Vagina (tissue), 2 donors: ENCODE results near the gene CPSF7. TPM values are rescaled to one million over a fixed set of nuclear protein-coding genes. Genes with fewer than 3 reads are reported as not detected.

Experiments
- DNase-seq, 2 donors: peaks; one replicate each; pipeline ENCODE4 v3.0.0-alpha.2; 2017; ENCODE audit errors: extremely low spot score in 2 of 2
- H3K27ac ChIP-seq: fragments of 200-600 bp; sonication (generic); one replicate; pipeline ENCODE4 v1.5.1; 2019
- H3K27me3 ChIP-seq: fragments of 200-600 bp; sonication (generic); one replicate; pipeline ENCODE4 v1.5.1; 2019
- H3K36me3 ChIP-seq, 2 donors: fragments of 200-600 bp; sonication (generic); one replicate each; pipeline ENCODE4 v1.5.1; 2017 to 2019
- H3K4me1 ChIP-seq: fragments of 200-600 bp; sonication (generic); one replicate; pipeline ENCODE4 v1.5.1; 2019
- H3K4me3 ChIP-seq, 2 donors: fragments of 200-600 bp; sonication (generic); 1 replicate in 1 of 2; 2 replicates in 1 of 2; pipeline ENCODE4 v1.5.1; 2016 to 2019
- H3K9me3 ChIP-seq: fragments of 200-600 bp; sonication (generic); one replicate; pipeline ENCODE4 v1.5.1; 2019
- POLR2A ChIP-seq, 2 donors: fragments of 450-650 bp; IDR thresholded peaks; one replicate each; pipeline ENCODE4 v1.6.1; 2017; ENCODE audit warnings: antibody characterized with exemption in 2 of 2, mild to moderate bottlenecking in 2 of 2, moderate library complexity in 2 of 2
- POLR2AphosphoS5 ChIP-seq, 2 donors: sonication (generic); formaldehyde crosslinking; IDR thresholded peaks; one replicate each; pipeline ENCODE4 v1.9.0; 2017; ENCODE audit warnings: antibody characterized with exemption in 2 of 2, mild to moderate bottlenecking in 2 of 2, low read depth in 1 of 2; ENCODE audit not compliant: insufficient read depth in 1 of 2
- intact Hi-C: fragments of 100-400 bp; cut with DNase I; formaldehyde crosslinking; loops from one replicate; pipeline ENCODE4 v1.15.1; 2023
- total RNA-seq: library from RNA; depleted of rRNA; stranded (reverse); fragments of >200 nt; gene quantifications from one replicate; pipeline ENCODE4 v1.2.3, GENCODE V29; 2016
- TF ChIP-seq, protein P1 (sequence below), 3 experiments: fragments of 450-650 bp in 2 of 3; fragments of 200-600 bp in 1 of 3; sonication (generic) in 1 of 3; IDR thresholded peaks; one replicate each; pipeline ENCODE4 v1.5.1; 2017 to 2019; ENCODE audit warnings: antibody characterized with exemption in 3 of 3, mild to moderate bottlenecking in 2 of 3, moderate library complexity in 2 of 3

The CPSF7 gene
- total RNA-seq, 1 donor from 2014 or later = 50.8 TPM

DNA sequence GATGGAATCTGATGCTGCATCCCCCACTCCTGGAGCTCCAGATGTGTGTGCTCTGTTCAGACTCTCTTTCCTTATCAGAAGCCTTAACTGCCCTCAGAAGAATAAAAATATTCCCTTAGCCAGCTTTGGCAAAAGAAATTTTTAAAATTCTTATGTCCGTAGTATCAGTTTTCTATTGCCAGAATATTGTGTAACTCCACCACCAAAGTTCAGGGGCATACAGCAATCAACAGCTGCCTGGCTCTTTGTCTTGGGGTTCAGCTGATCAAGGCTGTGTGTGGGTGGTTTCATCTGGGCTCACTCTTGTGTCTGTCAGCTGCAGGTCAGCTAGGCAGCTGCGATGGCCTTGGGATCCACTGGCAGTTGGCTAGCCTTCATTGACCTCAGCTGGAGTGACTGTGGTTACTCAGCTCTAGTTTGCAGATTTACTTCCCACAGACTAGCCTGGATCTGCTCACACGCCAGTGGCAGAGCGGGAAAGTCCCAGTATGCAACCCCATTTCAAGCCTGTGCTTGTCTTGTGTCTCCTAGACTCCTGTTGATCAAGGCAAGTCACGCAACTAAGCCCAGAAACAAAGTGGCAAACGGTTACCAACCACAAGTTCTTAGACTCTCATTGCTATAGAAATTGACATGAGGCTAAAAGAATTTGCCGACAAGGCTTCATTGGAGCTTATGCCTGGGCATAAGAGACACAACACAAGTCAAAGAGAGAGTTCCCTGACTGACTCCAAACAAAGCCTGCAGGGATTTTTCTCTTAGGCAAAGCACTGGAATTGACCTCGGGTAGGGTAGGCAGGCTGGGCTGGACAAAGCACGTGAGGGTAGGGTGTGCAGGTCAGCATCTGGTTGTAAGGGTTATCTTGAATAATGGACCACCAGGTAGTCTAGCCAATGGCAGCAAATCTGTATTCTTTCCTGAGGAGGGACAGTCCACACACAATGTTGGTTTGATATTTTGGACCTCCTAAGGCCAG, 60.1 kb downstream of the CPSF7 start:
- DNase-seq = no peak
- peak overlapping the region; percentile 68 for H3K27ac ChIP-seq
- intact Hi-C loops = no loop called here
- H3K36me3 ChIP-seq = peaks cover 0 to 46% of the 10 kb centered on the region in 2 donors
- TF ChIP-seq, protein P1, sequence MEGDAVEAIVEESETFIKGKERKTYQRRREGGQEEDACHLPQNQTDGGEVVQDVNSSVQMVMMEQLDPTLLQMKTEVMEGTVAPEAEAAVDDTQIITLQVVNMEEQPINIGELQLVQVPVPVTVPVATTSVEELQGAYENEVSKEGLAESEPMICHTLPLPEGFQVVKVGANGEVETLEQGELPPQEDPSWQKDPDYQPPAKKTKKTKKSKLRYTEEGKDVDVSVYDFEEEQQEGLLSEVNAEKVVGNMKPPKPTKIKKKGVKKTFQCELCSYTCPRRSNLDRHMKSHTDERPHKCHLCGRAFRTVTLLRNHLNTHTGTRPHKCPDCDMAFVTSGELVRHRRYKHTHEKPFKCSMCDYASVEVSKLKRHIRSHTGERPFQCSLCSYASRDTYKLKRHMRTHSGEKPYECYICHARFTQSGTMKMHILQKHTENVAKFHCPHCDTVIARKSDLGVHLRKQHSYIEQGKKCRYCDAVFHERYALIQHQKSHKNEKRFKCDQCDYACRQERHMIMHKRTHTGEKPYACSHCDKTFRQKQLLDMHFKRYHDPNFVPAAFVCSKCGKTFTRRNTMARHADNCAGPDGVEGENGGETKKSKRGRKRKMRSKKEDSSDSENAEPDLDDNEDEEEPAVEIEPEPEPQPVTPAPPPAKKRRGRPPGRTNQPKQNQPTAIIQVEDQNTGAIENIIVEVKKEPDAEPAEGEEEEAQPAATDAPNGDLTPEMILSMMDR (IDR thresholded peaks at IDR 0.05) = no peak
- no peak for TF ChIP-seq POLR2A (IDR thresholded peaks at IDR 0.05)
- peak; percentile 66 to 77 for TF ChIP-seq POLR2AphosphoS5 (IDR thresholded peaks at IDR 0.05; ENCODE audit: insufficient read depth in 1 of 2, low read depth in 1 of 2)
- no peaks in the 10 kb centered on the region for H3K9me3 ChIP-seq
- H3K4me3 ChIP-seq = no peak overlapping the region
- no peaks in the 10 kb centered on the region for H3K27me3 ChIP-seq
- H3K4me1 ChIP-seq = peaks cover 23% of the 10 kb centered on the region

DNA sequence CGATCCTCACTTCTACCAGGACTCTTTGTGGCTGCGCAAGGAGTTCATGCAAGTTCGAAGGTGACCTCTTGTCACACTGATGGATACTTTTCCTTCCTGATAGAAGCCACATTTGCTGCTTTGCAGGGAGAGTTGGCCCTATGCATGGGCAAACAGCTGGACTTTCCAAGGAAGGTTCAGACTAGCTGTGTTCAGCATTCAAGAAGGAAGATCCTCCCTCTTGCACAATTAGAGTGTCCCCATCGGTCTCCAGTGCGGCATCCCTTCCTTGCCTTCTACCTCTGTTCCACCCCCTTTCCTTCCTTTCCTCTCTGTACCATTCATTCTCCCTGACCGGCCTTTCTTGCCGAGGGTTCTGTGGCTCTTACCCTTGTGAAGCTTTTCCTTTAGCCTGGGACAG, 61.1 kb downstream of the CPSF7 start:
- H3K27me3 ChIP-seq = no peaks in the 10 kb centered on the region
- DNase-seq = no peak
- peaks cover 24% of the 10 kb centered on the region for H3K4me1 ChIP-seq
- peaks cover 0 to 51% of the 10 kb centered on the region in 2 donors for H3K36me3 ChIP-seq
- no peaks in the 10 kb centered on the region for H3K9me3 ChIP-seq
- intact Hi-C loops = no loop called here
- no peak for TF ChIP-seq POLR2A (IDR thresholded peaks at IDR 0.05)
- TF ChIP-seq, protein P1 (IDR thresholded peaks at IDR 0.05) = no peak
- no peak for TF ChIP-seq POLR2AphosphoS5 (IDR thresholded peaks at IDR 0.05; ENCODE audit: insufficient read depth in 1 of 2, low read depth in 1 of 2)
- no peak overlapping the region for H3K4me3 ChIP-seq
- no peak overlapping the region for H3K27ac ChIP-seq

DNA sequence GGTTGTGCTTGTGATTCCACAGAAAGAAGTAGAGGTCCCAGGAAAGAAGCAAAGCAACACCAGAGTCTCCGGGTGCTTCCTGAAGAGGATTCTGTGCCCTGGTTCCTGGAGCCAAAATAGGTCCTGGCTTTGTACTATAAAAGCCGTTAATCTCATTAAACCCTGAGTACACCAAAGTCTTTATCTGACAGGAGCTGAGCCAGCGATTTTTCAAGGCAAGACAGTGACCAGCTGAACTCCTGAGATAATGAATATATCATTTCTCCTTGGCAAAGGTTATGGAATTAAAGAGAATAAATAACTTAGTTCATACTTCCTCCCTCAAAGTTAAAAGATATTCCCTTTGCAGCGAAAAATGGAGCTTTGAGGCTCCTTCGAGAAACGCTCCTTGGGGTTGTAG, 62.4 kb downstream of the CPSF7 start:
- TF ChIP-seq POLR2A (IDR thresholded peaks at IDR 0.05) = no peak
- TF ChIP-seq, protein P1 (IDR thresholded peaks at IDR 0.05) = no peak
- TF ChIP-seq POLR2AphosphoS5 (IDR thresholded peaks at IDR 0.05; ENCODE audit: insufficient read depth in 1 of 2, low read depth in 1 of 2) = no peak
- H3K27ac ChIP-seq = no peak overlapping the region
- intact Hi-C loops = no loop called here
- peaks cover 0 to 51% of the 10 kb centered on the region in 2 donors for H3K36me3 ChIP-seq
- H3K4me1 ChIP-seq = peaks cover 37% of the 10 kb centered on the region
- H3K4me3 ChIP-seq = no peak overlapping the region
- DNase-seq = no peak
- H3K27me3 ChIP-seq = no peaks in the 10 kb centered on the region
- no peaks in the 10 kb centered on the region for H3K9me3 ChIP-seq

DNA sequence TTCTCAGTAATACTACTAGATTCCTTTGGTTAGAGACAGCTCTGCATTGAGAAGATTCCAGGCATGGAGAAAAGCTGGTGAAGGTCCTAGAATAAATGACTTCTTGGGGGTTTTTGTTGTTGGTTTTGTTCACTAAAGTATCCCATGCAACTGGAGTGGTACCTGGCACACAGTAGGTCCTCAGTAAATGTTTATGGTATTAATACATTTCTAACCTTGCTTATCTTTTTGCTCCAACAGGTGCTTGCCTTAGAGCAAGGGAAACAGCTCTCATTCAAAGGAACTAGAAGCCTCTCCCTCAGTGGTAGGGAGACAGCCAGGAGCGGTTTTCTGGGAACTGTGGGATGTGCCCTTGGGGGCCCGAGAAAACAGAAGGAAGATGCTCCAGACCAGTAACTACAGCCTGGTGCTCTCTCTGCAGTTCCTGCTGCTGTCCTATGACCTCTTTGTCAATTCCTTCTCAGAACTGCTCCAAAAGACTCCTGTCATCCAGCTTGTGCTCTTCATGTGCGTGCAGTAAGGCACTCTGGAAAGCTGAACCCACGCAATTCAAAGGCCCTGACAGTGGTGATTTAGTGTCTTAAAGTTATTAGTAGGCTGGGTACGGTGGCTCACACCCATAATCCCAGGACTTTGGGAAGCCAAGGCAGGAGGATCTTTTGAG, 65.6 kb downstream of the CPSF7 start:
- H3K4me1 ChIP-seq = peaks cover 41% of the 10 kb centered on the region
- H3K27me3 ChIP-seq = no peaks in the 10 kb centered on the region
- intact Hi-C loops = no loop called here
- no peaks in the 10 kb centered on the region for H3K9me3 ChIP-seq
- no peak overlapping the region for H3K27ac ChIP-seq
- H3K36me3 ChIP-seq = peaks cover 0 to 47% of the 10 kb centered on the region in 2 donors
- H3K4me3 ChIP-seq = no peak overlapping the region
- DNase-seq = no peak
- TF ChIP-seq POLR2AphosphoS5 (IDR thresholded peaks at IDR 0.05; ENCODE audit: insufficient read depth in 1 of 2, low read depth in 1 of 2) = no peak
- TF ChIP-seq, protein P1 (IDR thresholded peaks at IDR 0.05) = no peak
- TF ChIP-seq POLR2A (IDR thresholded peaks at IDR 0.05) = no peak
